ENCODE data around the gene SPATS2. TPM values are rescaled to one million over a fixed set of nuclear protein-coding genes. Genes with fewer than 3 reads are reported as not detected.

The SPATS2 gene
- total RNA-seq, 1 donor from 2014 or later, result 46.3 TPM

GRCh38 chr12:49478949-49479664, 111.8 kb downstream of the SPATS2 start:
- Histone ChIP-seq H2AFZ (ENCODE audit: low read depth, low read length) (no peak overlapping the region), H3K27ac (ENCODE audit: low read depth, low read length) (no peak overlapping the region), H3K79me2 (ENCODE audit: insufficient read depth, low read length) (peaks cover 45% of the 10 kb centered on the region), H4K20me1 (ENCODE audit: insufficient read depth, low read length) (peaks cover 40% of the 10 kb centered on the region), H3K9ac (ENCODE audit: low read length) (no peak overlapping the region), H3K4me1 (ENCODE audit: insufficient read depth, low read length) (peaks cover 20% of the 10 kb centered on the region), H3K27me3 (ENCODE audit: insufficient read depth, low read length) (no peaks in the 10 kb centered on the region), H3K4me3 (ENCODE audit: insufficient read depth, low read depth, low read length) (no peak overlapping the region), H3K36me3 (ENCODE audit: insufficient read depth, low read length) (no peaks in the 10 kb centered on the region), H3K4me2 (ENCODE audit: low read length) (no peak overlapping the region), H3K9me3 (ENCODE audit: insufficient read depth, low read depth, low read length) (no peaks in the 10 kb centered on the region)
- FAIRE-seq (no peak), DNase-seq (ENCODE audit: low read depth) (no peak)
- Mint-ChIP-seq H3K9me3 (ENCODE audit: unreplicated experiment) (no peaks in the 10 kb centered on the region), H3K27ac (ENCODE audit: unreplicated experiment) (no peak overlapping the region), H3K4me3 (ENCODE audit: unreplicated experiment) (no peak overlapping the region), H3K27me3 (ENCODE audit: low read depth, unreplicated experiment) (no peaks in the 10 kb centered on the region), H3K36me3 (ENCODE audit: low read depth, unreplicated experiment) (peaks cover 7% of the 10 kb centered on the region), H3K4me1 (ENCODE audit: low read depth, unreplicated experiment) (peaks cover 22% of the 10 kb centered on the region)
- TF ChIP-seq CTCF (IDR thresholded peaks at IDR 0.05; ENCODE audit: insufficient read depth, low read depth, low read length) (no peak), EZH2 (IDR thresholded peaks at IDR 0.05; ENCODE audit: insufficient read depth, low read length) (no peak)

- Histone ChIP-seq H3K27ac (ENCODE audit: low read depth, low read length) (peak overlapping the region; percentile 42), H3K4me2 (ENCODE audit: low read length) (peak overlapping the region; percentile 13), H3K36me3 (ENCODE audit: insufficient read depth, low read length) (no peaks in the 10 kb centered on the region), H3K27me3 (ENCODE audit: insufficient read depth, low read length) (no peaks in the 10 kb centered on the region), H3K79me2 (ENCODE audit: insufficient read depth, low read length) (peaks cover 32% of the 10 kb centered on the region), H3K9me3 (ENCODE audit: insufficient read depth, low read depth, low read length) (no peaks in the 10 kb centered on the region), H3K9ac (ENCODE audit: low read length) (no peak overlapping the region), H3K4me3 (ENCODE audit: insufficient read depth, low read depth, low read length) (no peak overlapping the region), H4K20me1 (ENCODE audit: insufficient read depth, low read length) (peaks cover 30% of the 10 kb centered on the region), H3K4me1 (ENCODE audit: insufficient read depth, low read length) (peaks cover 25% of the 10 kb centered on the region), H2AFZ (ENCODE audit: low read depth, low read length) (no peak overlapping the region)
- Mint-ChIP-seq H3K27me3 (ENCODE audit: low read depth, unreplicated experiment) (no peaks in the 10 kb centered on the region), H3K9me3 (ENCODE audit: unreplicated experiment) (no peaks in the 10 kb centered on the region), H3K4me3 (ENCODE audit: unreplicated experiment) (no peak overlapping the region), H3K36me3 (ENCODE audit: low read depth, unreplicated experiment) (peaks cover 2% of the 10 kb centered on the region), H3K27ac (ENCODE audit: unreplicated experiment) (peak overlapping the region; percentile 66), H3K4me1 (ENCODE audit: low read depth, unreplicated experiment) (peaks cover 26% of the 10 kb centered on the region)
- DNase-seq (ENCODE audit: low read depth) (peak; percentile 18), FAIRE-seq (no peak)
- TF ChIP-seq CTCF (IDR thresholded peaks at IDR 0.05; ENCODE audit: insufficient read depth, low read depth, low read length) (no peak), EZH2 (IDR thresholded peaks at IDR 0.05; ENCODE audit: insufficient read depth, low read length) (no peak)
These were observed 115.1 kb downstream of the SPATS2 start for GRCh38 chr12:49482095-49483051.
